CD4-positive, alpha-beta memory T cell (primary cell): ENCODE results near the gene ITFG2. TPM values are rescaled to one million over a fixed set of nuclear protein-coding genes. Genes with fewer than 3 reads are reported as not detected.

Experiments
- CTCF ChIA-PET: fragments of 350-600 bp; sonication (Branson Sonifier 250); formaldehyde crosslinking; loops from one replicate; lab custom pipeline; 2021; ENCODE audit warnings: inconsistent platforms; ENCODE audit not compliant: partially characterized antibody; lab: Charles Lee
- POLR2A ChIA-PET: fragments of 350-600 bp; sonication (Branson Sonifier 250); formaldehyde crosslinking; loops from one replicate; lab custom pipeline; 2021; ENCODE audit not compliant: partially characterized antibody; lab: Charles Lee
- DNase-seq, 5 donors: peaks; one replicate each; pipeline versions ENCODE4 v3.0.0 to v3.0.0-alpha.2; 2020 to 2022; ENCODE audit warnings: mixed read lengths in 1 of 5
- H3K27ac ChIP-seq: one replicate; pipeline ENCODE4 v1.7.0; 2013; ENCODE audit warnings: low read depth, low read length
- H3K27me3 ChIP-seq: 2 replicates; pipeline ENCODE4 v1.7.0; 2013; ENCODE audit warnings: mild to moderate bottlenecking, low read length, moderate library complexity; ENCODE audit not compliant: insufficient read depth
- H3K36me3 ChIP-seq: 2 replicates; pipeline ENCODE4 v1.7.0; 2013; ENCODE audit warnings: mild to moderate bottlenecking, low read length, moderate library complexity; ENCODE audit not compliant: insufficient read depth
- H3K4me1 ChIP-seq: 2 replicates; pipeline ENCODE4 v1.7.0; 2013; ENCODE audit warnings: mild to moderate bottlenecking, low read length, moderate library complexity; ENCODE audit not compliant: insufficient read depth
- H3K4me3 ChIP-seq, 2 donors: one replicate each; pipeline ENCODE4 v1.7.0; 2013; ENCODE audit warnings: low read length in 2 of 2, mild to moderate bottlenecking in 1 of 2
- H3K9me3 ChIP-seq, 2 donors: one replicate each; pipeline ENCODE4 v1.7.0; 2013; ENCODE audit warnings: low read length in 2 of 2, control low read depth in 1 of 2; ENCODE audit not compliant: control insufficient read depth in 1 of 2
- H3K27ac Mint-ChIP-seq, 7 donors: one replicate each; pipeline ENCODE4 v1.8.0; 2020 to 2021; ENCODE audit warnings: mixed read lengths in 7 of 7, mild to moderate bottlenecking in 6 of 7, inconsistent platforms in 3 of 7, moderate library complexity in 3 of 7
- H3K27me3 Mint-ChIP-seq, 2 donors: one replicate each; pipeline ENCODE4 v1.8.0; 2020 to 2021; ENCODE audit warnings: mixed read lengths in 2 of 2
- H3K36me3 Mint-ChIP-seq, 2 donors: one replicate each; pipeline ENCODE4 v1.8.0; 2020 to 2021; ENCODE audit warnings: mixed read lengths in 2 of 2, inconsistent platforms in 1 of 2, mild to moderate bottlenecking in 1 of 2
- H3K4me1 Mint-ChIP-seq, 4 donors: one replicate each; pipeline ENCODE4 v1.8.0; 2020 to 2021; ENCODE audit warnings: mixed read lengths in 4 of 4, mild to moderate bottlenecking in 1 of 4
- H3K4me3 Mint-ChIP-seq, 8 donors: one replicate each; pipeline ENCODE4 v1.8.0; 2020 to 2021; ENCODE audit warnings: mixed read lengths in 8 of 8, mild to moderate bottlenecking in 7 of 8, moderate library complexity in 6 of 8, inconsistent platforms in 3 of 8
- H3K9me3 Mint-ChIP-seq, 8 donors: one replicate each; pipeline ENCODE4 v1.8.0; 2020 to 2021; ENCODE audit warnings: mixed read lengths in 8 of 8, mild to moderate bottlenecking in 5 of 8, inconsistent platforms in 3 of 8, moderate library complexity in 1 of 8
- intact Hi-C: fragments of 100-400 bp; cut with micrococcal nuclease; formaldehyde crosslinking; loops from one replicate; pipeline ENCODE4 v1.15.1; 2023
- polyA plus RNA-seq, 2 donors: library from polyadenylated mRNA; unstranded; fragments of 300-500 nt; fragmentation: Illumina TruSeq; gene quantifications; one replicate each; pipeline ENCODE4 v1.2.3, GENCODE V29; 2021
- total RNA-seq, 2 experiments: library from RNA; stranded (reverse); gene quantifications; one replicate each; pipeline ENCODE4 v1.2.3, GENCODE V29; 2021

ITFG2 gene
- total RNA-seq (100 to 1,000 TPM; 116 to 133 TPM), polyA plus RNA-seq (10 to 100 TPM; 45.8 to 47.1 TPM)

GRCh38 chr12:2812290-2813213 lies at the start of gene ITFG2:
Gene ITFG2, plus strand, starts transcription at chr12:2812668. Its CDS starts 93 bp downstream, at chr12:2812761.
- Histone ChIP-seq H3K27me3 (no peaks in the 10 kb centered on the region), H3K4me1 (peaks cover 24% of the 10 kb centered on the region), H3K4me3 (peak within 1 kb of the TSS; percentile 93 to 97), H3K9me3 (no peaks in the 10 kb centered on the region), H3K36me3 (peaks cover 9% of the 10 kb centered on the region), H3K27ac (peak within 1 kb of the TSS; percentile 90)
- CTCF ChIA-PET = interaction anchor here (0.9 to 3.7 kb wide), 5 partner anchors 13 to 130 kb away, joined by 3 to 19 read pairs (median 5); no protein-coding TSS in a partner anchor
- intact Hi-C loops = loop anchor here (1.0 to 2.0 kb wide), 7 partner anchors 18 to 1122 kb away; partner anchors contain the start of genes ADIPOR2, FKBP4, FOXM1 and RHNO1
- Mint-ChIP-seq H3K9me3 (no peaks in the 10 kb centered on the region), H3K4me3 (peak within 1 kb of the TSS; percentile 99 to 100 (median 99)), H3K27me3 (peaks cover 0 to 4% of the 10 kb centered on the region in 2 donors), H3K27ac (peak within 1 kb of the TSS; percentile 99 to 100 (median 100)), H3K4me1 (peaks cover 12 to 37% (median 25%) of the 10 kb centered on the region in 4 donors), H3K36me3 (peaks cover under 1 to 14% of the 10 kb centered on the region in 2 donors)
- DNase-seq = peak; percentile 96 to 99 (median 98)
- POLR2A ChIA-PET = interaction anchor here (0.8 to 4.0 kb wide), 12 partner anchors 11 to 808 kb away, joined by 3 to 39 read pairs (median 4); partner anchors contain the start of genes DCP1B, FKBP4, FOXM1 and RHNO1

DNA sequence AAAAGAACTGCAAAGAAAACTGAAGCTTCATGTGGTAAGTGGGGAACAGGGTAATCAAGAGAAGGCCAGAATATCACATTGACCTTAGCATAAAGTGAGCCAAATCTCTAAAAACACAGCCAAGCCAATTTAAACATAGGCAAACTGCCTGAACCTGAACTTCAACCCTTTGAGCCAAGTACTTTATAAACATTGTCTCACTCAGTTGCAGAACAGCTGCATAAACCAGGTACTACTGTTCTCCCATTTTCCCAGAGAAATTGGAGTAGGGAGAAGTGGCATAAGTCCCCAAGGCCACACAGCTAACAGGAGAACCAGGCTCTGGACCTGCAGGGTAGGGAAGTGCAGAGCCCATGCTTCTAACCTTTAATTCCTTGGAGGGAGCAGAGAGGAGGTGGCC lies 48.1 kb upstream of the ITFG2 start:
- Mint-ChIP-seq H3K36me3 (no peaks in the 10 kb centered on the region), H3K27ac (no peak overlapping the region), H3K4me3 (no peak overlapping the region), H3K9me3 (no peaks in the 10 kb centered on the region), H3K27me3 (peaks cover 0 to 2% of the 10 kb centered on the region in 2 donors), H3K4me1 (peaks cover 0 to 6% (median 0%) of the 10 kb centered on the region in 4 donors)
- no peak overlapping the region for H3K27ac ChIP-seq
- ChIA-PET CTCF (no interaction called here), POLR2A (interaction anchor here (0.5 kb wide), 1 partner anchor 407 kb away, joined by 3 read pairs; no protein-coding TSS in a partner anchor)
- no peak overlapping the region for H3K4me3 ChIP-seq
- intact Hi-C loops = no loop called here
- no peaks in the 10 kb centered on the region for H3K27me3 ChIP-seq
- H3K36me3 ChIP-seq = no peaks in the 10 kb centered on the region
- no peaks in the 10 kb centered on the region for H3K9me3 ChIP-seq
- no peak for DNase-seq
- no peaks in the 10 kb centered on the region for H3K4me1 ChIP-seq

GRCh38 chr12:2765052-2765451 lies 47.4 kb upstream of the ITFG2 start:
- H3K27ac Mint-ChIP-seq = no peak overlapping the region
- H3K4me3 Mint-ChIP-seq = no peak overlapping the region
- H3K9me3 ChIP-seq = no peaks in the 10 kb centered on the region
- H3K36me3 ChIP-seq = no peaks in the 10 kb centered on the region
- H3K27me3 ChIP-seq = no peaks in the 10 kb centered on the region
- CTCF ChIA-PET = no interaction called here
- H3K4me1 ChIP-seq = no peaks in the 10 kb centered on the region
- no peak overlapping the region for H3K4me3 ChIP-seq
- H3K9me3 Mint-ChIP-seq = no peaks in the 10 kb centered on the region
- H3K36me3 Mint-ChIP-seq = no peaks in the 10 kb centered on the region
- no peak overlapping the region for H3K27ac ChIP-seq
- POLR2A ChIA-PET = interaction anchor here (0.5 kb wide), 1 partner anchor 407 kb away, joined by 3 read pairs; no protein-coding TSS in a partner anchor
- H3K4me1 Mint-ChIP-seq = peaks cover 0 to 6% (median 0%) of the 10 kb centered on the region in 4 donors
- intact Hi-C loops = no loop called here
- H3K27me3 Mint-ChIP-seq = peaks cover 0 to 2% of the 10 kb centered on the region in 2 donors
- DNase-seq = no peak

- ChIA-PET CTCF (no interaction called here), POLR2A (no interaction called here)
- peaks cover 0 to 2% (median 0%) of the 10 kb centered on the region in 8 donors for H3K9me3 Mint-ChIP-seq
- H3K4me1 ChIP-seq = no peaks in the 10 kb centered on the region
- H3K27ac Mint-ChIP-seq = no peak overlapping the region
- no peaks in the 10 kb centered on the region for H3K36me3 Mint-ChIP-seq
- intact Hi-C loops = no loop called here
- no peak overlapping the region for H3K4me3 Mint-ChIP-seq
- no peak overlapping the region for H3K4me3 ChIP-seq
- H3K27me3 Mint-ChIP-seq = peaks cover 0 to 2% of the 10 kb centered on the region in 2 donors
- H3K27ac ChIP-seq = no peak overlapping the region
- peaks cover 0 to 6% (median 0%) of the 10 kb centered on the region in 4 donors for H3K4me1 Mint-ChIP-seq
- H3K36me3 ChIP-seq = no peaks in the 10 kb centered on the region
- no peak for DNase-seq
- no peaks in the 10 kb centered on the region for H3K9me3 ChIP-seq
- no peaks in the 10 kb centered on the region for H3K27me3 ChIP-seq
Observed at GRCh38 chr12:2765608-2766007, 46.9 kb upstream of the ITFG2 start.

DNA sequence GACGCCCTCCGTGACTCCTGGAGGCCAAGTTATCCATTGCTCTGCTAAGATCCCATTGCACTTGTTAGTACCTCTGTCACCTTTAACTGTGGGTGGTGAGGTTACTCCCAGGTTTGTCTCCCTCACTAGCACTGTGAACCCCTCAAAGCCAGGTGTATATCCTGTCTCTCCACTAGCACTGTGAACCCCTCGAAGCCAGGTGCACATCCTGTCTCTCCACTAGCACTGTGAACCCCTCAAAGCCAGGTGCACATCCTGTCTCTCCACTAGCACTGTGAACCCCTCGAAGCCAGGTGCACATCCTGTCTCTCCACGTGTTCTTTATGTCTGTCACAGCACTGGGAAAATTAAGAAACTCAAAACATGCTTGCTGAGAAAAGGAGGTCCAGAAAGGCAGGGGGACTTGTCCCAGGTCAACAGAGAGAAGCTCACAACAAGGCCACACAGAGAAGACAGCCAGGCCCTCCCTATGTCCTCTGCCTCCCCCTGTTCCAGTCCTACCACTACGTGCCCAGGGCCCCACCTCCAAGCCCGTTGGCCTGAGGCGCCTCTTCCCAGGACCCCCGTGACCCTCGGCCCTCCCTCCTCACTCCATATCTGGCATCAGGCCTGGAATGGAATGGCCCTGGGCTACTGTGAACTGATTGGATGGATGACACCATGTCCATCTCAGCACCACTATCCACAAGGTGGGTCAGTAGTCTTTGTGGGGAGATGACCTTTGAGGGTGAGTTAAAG lies 44.1 kb upstream of the ITFG2 start:
- no peaks in the 10 kb centered on the region for H3K36me3 Mint-ChIP-seq
- POLR2A ChIA-PET = no interaction called here
- H3K9me3 Mint-ChIP-seq = peaks cover 0 to 2% (median 0%) of the 10 kb centered on the region in 8 donors
- H3K4me3 Mint-ChIP-seq = no peak overlapping the region
- intact Hi-C loops = no loop called here
- no peak overlapping the region for H3K27ac ChIP-seq
- H3K4me1 ChIP-seq = no peaks in the 10 kb centered on the region
- H3K27ac Mint-ChIP-seq = no peak overlapping the region
- CTCF ChIA-PET = no interaction called here
- H3K4me3 ChIP-seq = no peak overlapping the region
- no peaks in the 10 kb centered on the region for H3K27me3 ChIP-seq
- no peaks in the 10 kb centered on the region for H3K9me3 ChIP-seq
- no peaks in the 10 kb centered on the region for H3K27me3 Mint-ChIP-seq
- no peaks in the 10 kb centered on the region for H3K36me3 ChIP-seq
- H3K4me1 Mint-ChIP-seq = peaks cover 0 to 6% (median 0%) of the 10 kb centered on the region in 4 donors
- no peak for DNase-seq

DNA sequence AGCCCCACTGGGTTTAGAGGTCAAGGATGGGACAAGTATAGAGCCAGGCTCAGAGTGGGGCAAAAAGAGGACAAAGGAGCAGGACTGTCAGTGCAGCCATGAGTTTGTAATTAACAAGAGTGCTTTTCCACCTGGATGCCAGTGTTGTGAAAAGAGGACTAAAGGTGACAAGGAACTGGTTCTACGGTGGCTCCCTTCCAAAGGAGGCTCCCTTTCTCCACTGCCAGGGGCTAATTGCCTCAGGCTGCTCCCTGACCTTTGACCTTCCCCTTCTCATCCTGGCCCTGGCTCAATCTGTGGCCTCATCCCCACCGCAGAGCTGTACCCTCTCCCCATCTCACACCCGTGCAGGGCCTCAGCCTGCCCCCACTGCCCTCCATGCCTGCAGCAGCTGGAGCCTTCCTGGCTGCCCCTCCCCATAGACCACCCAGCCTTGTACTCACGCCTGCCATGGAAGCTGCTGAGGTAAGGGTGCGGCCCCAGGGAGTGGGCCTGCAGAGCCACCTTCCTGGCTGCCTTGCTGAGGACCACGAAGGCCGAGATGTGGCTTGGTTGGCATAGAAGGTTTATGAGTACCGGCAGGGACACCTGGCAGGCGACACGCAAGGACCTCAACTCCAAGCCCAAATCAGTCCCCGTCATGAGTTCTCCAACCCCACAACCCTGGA lies 42.5 kb upstream of the ITFG2 start:
- no peak overlapping the region for H3K4me3 ChIP-seq
- H3K27ac Mint-ChIP-seq = no peak overlapping the region
- no peaks in the 10 kb centered on the region for H3K4me1 ChIP-seq
- no peaks in the 10 kb centered on the region for H3K27me3 ChIP-seq
- no peaks in the 10 kb centered on the region for H3K27me3 Mint-ChIP-seq
- POLR2A ChIA-PET = no interaction called here
- no peak for DNase-seq
- CTCF ChIA-PET = interaction anchor here (0.7 kb wide), 1 partner anchor 14 kb away, joined by 4 read pairs; no protein-coding TSS in a partner anchor
- no peak overlapping the region for H3K27ac ChIP-seq
- intact Hi-C loops = no loop called here
- H3K4me3 Mint-ChIP-seq = no peak overlapping the region
- no peaks in the 10 kb centered on the region for H3K36me3 ChIP-seq
- no peaks in the 10 kb centered on the region for H3K9me3 ChIP-seq
- H3K9me3 Mint-ChIP-seq = peaks cover 0 to 2% (median 0%) of the 10 kb centered on the region in 8 donors
- H3K4me1 Mint-ChIP-seq = peaks cover 0 to 6% (median 0%) of the 10 kb centered on the region in 4 donors
- no peaks in the 10 kb centered on the region for H3K36me3 Mint-ChIP-seq
